LoVo (cell line): Measurements from ENCODE around the gene RYR3.

Experiments used
- DNase-seq: peaks from one replicate; pipeline ENCODE4 v3.0.0-alpha.2; 2016; ENCODE audit warnings: low spot score

Gene RYR3

GRCh38 chr15:33882921-33883320, 572.2 kb downstream of the RYR3 start:
- DNase-seq: no peak

GRCh38 chr15:33888176-33888575, 577.4 kb downstream of the RYR3 start:
- DNase-seq: no peak

- DNase-seq: no peak
Observed at GRCh38 chr15:33894193-33894592, 583.4 kb downstream of the RYR3 start.

- DNase-seq: no peak
Observed at GRCh38 chr15:33902043-33902442, 591.3 kb downstream of the RYR3 start.

GRCh38 chr15:33903661-33904060, 592.9 kb downstream of the RYR3 start:
- DNase-seq: no peak

- DNase-seq: no peak
Observed at GRCh38 chr15:33907326-33907725, 596.6 kb downstream of the RYR3 start.

- DNase-seq: no peak
Observed at GRCh38 chr15:33908406-33908805, 597.6 kb downstream of the RYR3 start.

GRCh38 chr15:33910741-33911140, 600.0 kb downstream of the RYR3 start:
- DNase-seq: no peak

- DNase-seq: no peak
Observed at GRCh38 chr15:33912326-33912725, 601.6 kb downstream of the RYR3 start.

- no peak for DNase-seq
Observed at GRCh38 chr15:33913459-33913858, 602.7 kb downstream of the RYR3 start.
